ENCODE data around the gene RDH12. TPM values are rescaled to one million over a fixed set of nuclear protein-coding genes. Genes with fewer than 3 reads are reported as not detected.

RDH12 gene
- total and polyA plus RNA-seq, 2 donors (not counting 3 experiments of a cell fraction or from before 2014, with no cell fraction given), result not detected

DNA sequence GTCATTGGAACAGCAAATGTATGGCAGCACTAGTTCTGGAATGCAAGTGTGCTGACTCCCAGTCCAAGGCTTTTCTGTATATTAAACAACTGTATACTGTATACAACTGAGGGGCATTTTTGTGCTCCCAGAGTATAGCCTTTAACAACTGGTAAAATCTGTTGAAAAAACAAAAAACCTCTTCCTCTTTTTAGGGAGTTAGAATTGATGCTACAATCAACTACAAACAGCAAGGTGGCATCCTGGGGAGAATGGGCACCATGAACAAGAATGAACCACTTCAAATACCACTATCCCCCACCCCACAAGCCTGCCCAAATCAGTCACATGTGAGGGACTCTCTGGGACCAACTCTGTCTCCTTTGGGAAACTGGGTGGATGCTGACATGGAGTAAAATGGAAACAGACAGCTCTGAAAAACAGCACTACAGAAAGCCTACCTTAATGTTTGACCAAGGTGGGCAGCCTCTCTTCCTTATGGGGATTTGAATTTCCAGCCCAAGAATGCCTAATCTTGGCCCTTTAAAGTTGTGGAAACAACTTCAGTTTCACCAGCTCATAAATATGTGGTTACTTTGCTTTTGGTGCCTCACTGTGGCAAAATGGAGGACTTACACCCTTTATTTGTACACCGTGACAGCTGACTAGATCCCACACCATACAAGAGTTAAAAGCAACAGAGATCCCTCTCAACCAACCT lies 34.8 kb upstream of the RDH12 start:
- DNase-seq (ENCODE audit: low read depth, low spot score) (peak; percentile 78), FAIRE-seq (peak; percentile 89)
- ChIA-PET POLR2A (no interaction called here), CTCF (interaction anchor here (0.6 to 15.5 kb wide), 35 partner anchors 8 to 239 kb away, joined by 3 to 437 read pairs (median 5); partner anchors contain the start of genes ARG2, PIGH, RDH11 and RDH12)
- H3K27me3 ChIP-seq (ENCODE audit: control insufficient read depth in 2 of 2, insufficient read depth in 2 of 2, low read length in 2 of 2), result no peaks in the 10 kb centered on the region
- H3K4me3 ChIP-seq (replicated peaks in 1 of 3; ENCODE audit: insufficient read depth in 1 of 3, low read depth in 1 of 3, low read length in 3 of 3), result no peak overlapping the region
- H4K20me1 ChIP-seq (replicated peaks; ENCODE audit: control insufficient read depth, extremely low read depth, insufficient read depth, low read length), result peaks cover 4% of the 10 kb centered on the region
- no peak overlapping the region for H2AFZ ChIP-seq (ENCODE audit: low read depth, low read length)
- H3K4me2 ChIP-seq (ENCODE audit: insufficient read depth, low read length), result no peak overlapping the region
- no peak for TF ChIP-seq POLR2AphosphoS5 (IDR thresholded peaks at IDR 0.05; ENCODE audit: insufficient read depth, low read depth, low read length)
- TF ChIP-seq POLR2A (IDR thresholded peaks at IDR 0.05; ENCODE audit: low read depth, low read length), result no peak
- no peak for TF ChIP-seq MYC (IDR thresholded peaks at IDR 0.05; ENCODE audit: low read depth, low read length)
- no peak for TF ChIP-seq EZH2 (IDR thresholded peaks at IDR 0.05; ENCODE audit: borderline replicate concordance, low read depth, low read length, severe bottlenecking)
- no peak for TF ChIP-seq GATA2 (IDR thresholded peaks at IDR 0.05; ENCODE audit: insufficient read depth, insufficient read length, low read depth, low read length)
- TF ChIP-seq, protein P1, sequence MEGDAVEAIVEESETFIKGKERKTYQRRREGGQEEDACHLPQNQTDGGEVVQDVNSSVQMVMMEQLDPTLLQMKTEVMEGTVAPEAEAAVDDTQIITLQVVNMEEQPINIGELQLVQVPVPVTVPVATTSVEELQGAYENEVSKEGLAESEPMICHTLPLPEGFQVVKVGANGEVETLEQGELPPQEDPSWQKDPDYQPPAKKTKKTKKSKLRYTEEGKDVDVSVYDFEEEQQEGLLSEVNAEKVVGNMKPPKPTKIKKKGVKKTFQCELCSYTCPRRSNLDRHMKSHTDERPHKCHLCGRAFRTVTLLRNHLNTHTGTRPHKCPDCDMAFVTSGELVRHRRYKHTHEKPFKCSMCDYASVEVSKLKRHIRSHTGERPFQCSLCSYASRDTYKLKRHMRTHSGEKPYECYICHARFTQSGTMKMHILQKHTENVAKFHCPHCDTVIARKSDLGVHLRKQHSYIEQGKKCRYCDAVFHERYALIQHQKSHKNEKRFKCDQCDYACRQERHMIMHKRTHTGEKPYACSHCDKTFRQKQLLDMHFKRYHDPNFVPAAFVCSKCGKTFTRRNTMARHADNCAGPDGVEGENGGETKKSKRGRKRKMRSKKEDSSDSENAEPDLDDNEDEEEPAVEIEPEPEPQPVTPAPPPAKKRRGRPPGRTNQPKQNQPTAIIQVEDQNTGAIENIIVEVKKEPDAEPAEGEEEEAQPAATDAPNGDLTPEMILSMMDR (IDR thresholded peaks at IDR 0.05; ENCODE audit: extremely low read depth in 1 of 2, insufficient read depth in 1 of 2, low read depth in 1 of 2, low read length in 2 of 2), result peak; percentile 39 to 50
- TF ChIP-seq, protein P2, sequence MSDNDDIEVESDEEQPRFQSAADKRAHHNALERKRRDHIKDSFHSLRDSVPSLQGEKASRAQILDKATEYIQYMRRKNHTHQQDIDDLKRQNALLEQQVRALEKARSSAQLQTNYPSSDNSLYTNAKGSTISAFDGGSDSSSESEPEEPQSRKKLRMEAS (IDR thresholded peaks at IDR 0.05; ENCODE audit: insufficient read depth, insufficient read length), result no peak
- TF ChIP-seq FOS (IDR thresholded peaks at IDR 0.05; ENCODE audit: borderline replicate concordance, insufficient read depth, low read length), result no peak
- no peak for TF ChIP-seq JUN (IDR thresholded peaks at IDR 0.05; ENCODE audit: borderline replicate concordance, insufficient read depth, insufficient read length, low read depth)
- H3K9me1 ChIP-seq (replicated peaks; ENCODE audit: control insufficient read depth, extremely low read depth, insufficient read depth, low read length), result no peaks in the 10 kb centered on the region
- H3K9me3 ChIP-seq (replicated peaks; ENCODE audit: control insufficient read depth, insufficient read depth, low read length), result no peaks in the 10 kb centered on the region
- H3K4me1 ChIP-seq (ENCODE audit: control insufficient read depth, extremely low read depth, insufficient read depth, low read length), result no peaks in the 10 kb centered on the region
- H3K9ac ChIP-seq (replicated peaks; ENCODE audit: extremely low read depth, insufficient read depth, low read length), result no peak overlapping the region
- intact Hi-C loops (cut with micrococcal nuclease), result loop anchor here (1.0 to 2.0 kb wide), 4 partner anchors 49 to 240 kb away; no protein-coding TSS in a partner anchor
- H3K27ac ChIP-seq (ENCODE audit: insufficient read depth, low read depth, low read length), result no peak overlapping the region
- peaks cover 46% of the 10 kb centered on the region for H3K79me2 ChIP-seq (ENCODE audit: control insufficient read depth, insufficient read depth, low read length)
- no peaks in the 10 kb centered on the region for H3K36me3 ChIP-seq (ENCODE audit: control insufficient read depth in 2 of 2, extremely low read depth in 1 of 2, insufficient read depth in 2 of 2, low read length in 2 of 2)
- dilution Hi-C loops (cut with MboI; ENCODE audit: extremely low pct_ligation_motif_present, low sequenced_read_pairs), result no loop called here
- BruUV-seq (replicated peaks), result no TSS peak
